HG03097 (cell line): ENCODE measurements around the gene VEGFA.

Source experiments
- ATAC-seq: cut with Tn5 transposase; IDR thresholded peaks from one replicate; pipeline ENCODE4 v1.9.1; 2021; ENCODE audit not compliant: unreplicated experiment, low FRiP score

VEGFA gene

GRCh38 chr6:43738877-43739641 lies 31.0 kb upstream of the VEGFA start:
- ATAC-seq: no peak

GRCh38 chr6:43739642-43740091 lies 30.3 kb upstream of the VEGFA start:
- no peak for ATAC-seq

- no peak for ATAC-seq
Measured at GRCh38 chr6:43740321-43740960, 29.6 kb upstream of the VEGFA start.

- no peak for ATAC-seq
Measured at GRCh38 chr6:43740961-43741764, 28.8 kb upstream of the VEGFA start.

- no peak for ATAC-seq
Measured at GRCh38 chr6:43741829-43742228, 28.2 kb upstream of the VEGFA start.

- ATAC-seq: no peak
Measured at GRCh38 chr6:43742285-43742684, 27.7 kb upstream of the VEGFA start.

- ATAC-seq: no peak
Measured at GRCh38 chr6:43742931-43743632, 26.9 kb upstream of the VEGFA start.

GRCh38 chr6:43743682-43744381 lies 26.2 kb upstream of the VEGFA start:
- no peak for ATAC-seq

- ATAC-seq: no peak
Measured at GRCh38 chr6:43744491-43744890, 25.5 kb upstream of the VEGFA start.

GRCh38 chr6:43744931-43745727 lies 24.9 kb upstream of the VEGFA start:
- ATAC-seq: no peak

GRCh38 chr6:43746071-43746470 lies 23.9 kb upstream of the VEGFA start:
- ATAC-seq: no peak

- no peak for ATAC-seq
Measured at GRCh38 chr6:43746613-43747102, 23.4 kb upstream of the VEGFA start.

- no peak for ATAC-seq
Measured at GRCh38 chr6:43747784-43748183, 22.2 kb upstream of the VEGFA start.

- ATAC-seq: no peak
Measured at GRCh38 chr6:43748765-43749164, 21.2 kb upstream of the VEGFA start.

- ATAC-seq: no peak
Measured at GRCh38 chr6:43749461-43749860, 20.6 kb upstream of the VEGFA start.

- no peak for ATAC-seq
Measured at GRCh38 chr6:43750622-43751021, 19.4 kb upstream of the VEGFA start.

GRCh38 chr6:43753570-43754183 lies 16.3 kb upstream of the VEGFA start:
- no peak for ATAC-seq

- ATAC-seq: no peak
Measured at GRCh38 chr6:43757966-43758616, 11.9 kb upstream of the VEGFA start.
